ENCODE measurements around the gene GTF3C4. TPM values are rescaled to one million over a fixed set of nuclear protein-coding genes. Genes with fewer than 3 reads are reported as not detected.

The GTF3C4 gene
- polyA plus RNA-seq, 4 donors, result 1.6 to 13.8 (median 3.4) TPM

GRCh38 chr9:132630811-132631210, 39.5 kb upstream of the GTF3C4 start:
- Histone ChIP-seq H3K27me3 (ENCODE audit: control insufficient read depth in 3 of 3, insufficient read depth in 3 of 3, low read length in 3 of 3) (no peaks in the 10 kb centered on the region), H3K4me3 (ENCODE audit: low read depth in 1 of 3, low read length in 3 of 3) (no peak overlapping the region), H3K36me3 (ENCODE audit: control insufficient read depth in 3 of 3, insufficient read depth in 2 of 3, low read depth in 1 of 3, low read length in 3 of 3) (peaks cover 11 to 39% (median 12%) of the 10 kb centered on the region in 3 donors), H3K4me1 (ENCODE audit: control insufficient read depth in 3 of 3, insufficient read depth in 2 of 3, low read depth in 1 of 3, low read length in 2 of 3) (no peaks in the 10 kb centered on the region), H3K27ac (ENCODE audit: low read depth in 1 of 3, low read length in 2 of 3) (no peak overlapping the region), H3K9me3 (ENCODE audit: control insufficient read depth in 2 of 2, insufficient read depth in 1 of 2, low read depth in 1 of 2, low read length in 1 of 2) (no peaks in the 10 kb centered on the region)
- DNase-seq (no peak), FAIRE-seq (no peak)
- 83 to 97% (median 92%) methylated on average over 3 of the region's 3 CpGs for whole genome bisulfite sequencing, 3 donors

- Histone ChIP-seq H3K4me1 (ENCODE audit: control insufficient read depth in 3 of 3, insufficient read depth in 2 of 3, low read depth in 1 of 3, low read length in 2 of 3) (no peaks in the 10 kb centered on the region), H3K27me3 (ENCODE audit: control insufficient read depth in 3 of 3, insufficient read depth in 3 of 3, low read length in 3 of 3) (no peaks in the 10 kb centered on the region), H3K4me3 (ENCODE audit: low read depth in 1 of 3, low read length in 3 of 3) (no peak overlapping the region), H3K36me3 (ENCODE audit: control insufficient read depth in 3 of 3, insufficient read depth in 2 of 3, low read depth in 1 of 3, low read length in 3 of 3) (peaks cover 11 to 36% (median 12%) of the 10 kb centered on the region in 3 donors), H3K9me3 (ENCODE audit: control insufficient read depth in 2 of 2, insufficient read depth in 1 of 2, low read depth in 1 of 2, low read length in 1 of 2) (no peaks in the 10 kb centered on the region), H3K27ac (ENCODE audit: low read depth in 1 of 3, low read length in 2 of 3) (no peak overlapping the region)
- WGBS, 3 donors, result 91 to 97% (median 92%) methylated on average over 5 of the region's 5 CpGs
- no peak for DNase-seq
- FAIRE-seq, result no peak
Observed at GRCh38 chr9:132631280-132631679, 39.0 kb upstream of the GTF3C4 start.

DNA sequence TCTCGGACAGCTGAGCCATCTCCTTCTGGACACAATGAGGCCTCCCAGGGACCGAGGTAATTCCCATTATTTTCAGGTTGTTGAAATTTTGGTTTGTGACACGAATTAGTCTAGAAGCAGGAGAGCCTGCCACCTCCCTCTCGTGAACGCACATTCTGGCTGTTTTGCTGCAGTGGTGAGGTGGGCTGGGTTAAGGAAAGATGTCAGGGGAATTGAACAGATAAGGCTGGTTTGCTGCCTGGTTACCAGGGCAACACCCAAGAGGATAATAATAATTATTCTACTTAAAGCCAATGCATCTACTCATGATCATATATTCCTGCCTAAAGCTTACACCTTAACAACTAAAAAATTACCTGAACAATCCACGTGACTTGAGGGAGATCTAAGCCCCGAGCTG, 38.6 kb upstream of the GTF3C4 start:
- no peaks in the 10 kb centered on the region for H3K4me1 ChIP-seq (ENCODE audit: control insufficient read depth in 3 of 3, insufficient read depth in 2 of 3, low read depth in 1 of 3, low read length in 2 of 3)
- H3K27ac ChIP-seq (ENCODE audit: low read depth in 1 of 3, low read length in 2 of 3), result no peak overlapping the region
- H3K27me3 ChIP-seq (ENCODE audit: control insufficient read depth in 3 of 3, insufficient read depth in 3 of 3, low read length in 3 of 3), result no peaks in the 10 kb centered on the region
- FAIRE-seq (no peak), DNase-seq (no peak)
- H3K4me3 ChIP-seq (ENCODE audit: low read depth in 1 of 3, low read length in 3 of 3), result no peak overlapping the region
- peaks cover 11 to 39% (median 12%) of the 10 kb centered on the region in 3 donors for H3K36me3 ChIP-seq (ENCODE audit: control insufficient read depth in 3 of 3, insufficient read depth in 2 of 3, low read depth in 1 of 3, low read length in 3 of 3)
- H3K9me3 ChIP-seq (ENCODE audit: control insufficient read depth in 2 of 2, insufficient read depth in 1 of 2, low read depth in 1 of 2, low read length in 1 of 2), result no peaks in the 10 kb centered on the region
- 91 to 93% (median 92%) methylated on average over 7 of the region's 7 CpGs for WGBS, 3 donors

DNA sequence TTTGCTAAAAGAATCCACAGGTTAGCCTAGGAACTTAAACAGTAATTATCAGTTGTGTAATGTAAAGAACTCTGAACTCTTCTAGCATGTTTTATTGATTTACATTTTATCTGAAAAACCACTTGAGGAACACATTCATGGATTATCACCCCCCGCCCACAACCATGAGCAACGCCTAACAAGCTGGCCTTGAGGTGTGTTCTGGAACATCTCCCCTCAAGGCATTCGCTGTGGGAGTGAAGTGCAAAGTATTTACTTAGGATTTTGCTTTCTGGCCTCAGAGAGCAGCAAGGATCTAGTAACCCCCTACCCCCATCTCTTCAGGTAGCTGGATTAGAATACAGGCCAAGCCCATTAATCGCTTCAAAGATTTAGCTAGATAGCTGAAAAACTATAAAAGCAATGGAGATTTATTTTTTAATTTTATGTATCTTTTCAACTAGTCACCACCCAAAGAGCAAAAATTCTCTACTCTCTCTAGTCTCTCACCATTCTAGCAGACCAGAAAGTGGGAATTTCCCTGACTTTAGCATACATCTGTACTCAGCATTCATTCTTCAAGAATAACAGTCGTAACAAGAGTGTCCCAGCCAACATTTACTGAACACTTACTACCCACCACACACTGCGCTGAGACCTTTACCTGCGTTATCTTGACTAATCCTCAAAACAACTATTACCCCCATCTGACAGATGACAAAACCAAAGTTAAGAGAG, 37.7 kb upstream of the GTF3C4 start:
- Histone ChIP-seq H3K9me3 (ENCODE audit: control insufficient read depth in 2 of 2, insufficient read depth in 1 of 2, low read depth in 1 of 2, low read length in 1 of 2) (no peaks in the 10 kb centered on the region), H3K4me1 (ENCODE audit: control insufficient read depth in 3 of 3, insufficient read depth in 2 of 3, low read depth in 1 of 3, low read length in 2 of 3) (no peaks in the 10 kb centered on the region), H3K4me3 (ENCODE audit: low read depth in 1 of 3, low read length in 3 of 3) (no peak overlapping the region), H3K27ac (ENCODE audit: low read depth in 1 of 3, low read length in 2 of 3) (no peak overlapping the region), H3K36me3 (ENCODE audit: control insufficient read depth in 3 of 3, insufficient read depth in 2 of 3, low read depth in 1 of 3, low read length in 3 of 3) (peaks cover 12 to 45% (median 12%) of the 10 kb centered on the region in 3 donors), H3K27me3 (ENCODE audit: control insufficient read depth in 3 of 3, insufficient read depth in 3 of 3, low read length in 3 of 3) (no peaks in the 10 kb centered on the region)
- FAIRE-seq (no peak), DNase-seq (peak; percentile 34 to 41)
- WGBS, 3 donors, result 64 to 81% (median 76%) methylated on average over 7 of the region's 7 CpGs

DNA sequence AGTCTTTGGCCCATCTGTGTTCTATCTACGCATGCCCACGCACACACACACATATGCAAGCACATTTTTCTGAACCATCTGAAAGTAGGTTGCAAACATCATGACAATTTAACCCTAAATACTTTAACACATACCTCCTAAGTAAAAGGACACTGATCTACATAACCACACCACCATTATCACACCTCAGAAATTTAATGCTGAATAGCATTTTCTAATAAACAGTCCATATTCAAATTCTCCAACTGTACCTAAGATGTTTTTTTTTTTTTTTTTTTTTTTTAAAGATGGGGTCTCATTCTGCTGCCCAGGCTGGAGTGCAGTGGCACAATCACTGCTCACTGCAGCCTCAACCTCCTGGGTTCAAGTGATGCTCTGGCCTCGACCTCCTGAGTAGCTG, 35.9 kb upstream of the GTF3C4 start:
- 94 to 97% (median 94%) methylated on average over 3 of the region's 3 CpGs for WGBS, 3 donors
- DNase-seq, result no peak
- Histone ChIP-seq H3K9me3 (ENCODE audit: control insufficient read depth in 2 of 2, insufficient read depth in 1 of 2, low read depth in 1 of 2, low read length in 1 of 2) (no peaks in the 10 kb centered on the region), H3K4me3 (ENCODE audit: low read depth in 1 of 3, low read length in 3 of 3) (no peak overlapping the region), H3K27me3 (ENCODE audit: control insufficient read depth in 3 of 3, insufficient read depth in 3 of 3, low read length in 3 of 3) (no peaks in the 10 kb centered on the region), H3K27ac (ENCODE audit: low read depth in 1 of 3, low read length in 2 of 3) (no peak overlapping the region), H3K4me1 (ENCODE audit: control insufficient read depth in 3 of 3, insufficient read depth in 2 of 3, low read depth in 1 of 3, low read length in 2 of 3) (no peaks in the 10 kb centered on the region), H3K36me3 (ENCODE audit: control insufficient read depth in 3 of 3, insufficient read depth in 2 of 3, low read depth in 1 of 3, low read length in 3 of 3) (peaks cover 7 to 39% (median 7%) of the 10 kb centered on the region in 3 donors)
- FAIRE-seq, result no peak

GRCh38 chr9:132637351-132637750, 32.9 kb upstream of the GTF3C4 start:
- no peak for FAIRE-seq

GRCh38 chr9:132637801-132638200, 32.5 kb upstream of the GTF3C4 start:
- Histone ChIP-seq H3K4me1 (ENCODE audit: control insufficient read depth in 3 of 3, insufficient read depth in 2 of 3, low read depth in 1 of 3, low read length in 2 of 3) (peaks cover 0 to 5% (median 0%) of the 10 kb centered on the region in 3 donors), H3K4me3 (ENCODE audit: low read depth in 1 of 3, low read length in 3 of 3) (no peak overlapping the region), H3K27ac (ENCODE audit: low read depth in 1 of 3, low read length in 2 of 3) (no peak overlapping the region), H3K36me3 (ENCODE audit: control insufficient read depth in 3 of 3, insufficient read depth in 2 of 3, low read depth in 1 of 3, low read length in 3 of 3) (peaks cover 0 to 40% (median 2%) of the 10 kb centered on the region in 3 donors), H3K27me3 (ENCODE audit: control insufficient read depth in 3 of 3, insufficient read depth in 3 of 3, low read length in 3 of 3) (no peaks in the 10 kb centered on the region), H3K9me3 (ENCODE audit: control insufficient read depth in 2 of 2, insufficient read depth in 1 of 2, low read depth in 1 of 2, low read length in 1 of 2) (no peaks in the 10 kb centered on the region)
- FAIRE-seq, result no peak
- no peak for DNase-seq
- 95 to 96% (median 95%) methylated on average over 12 of the region's 12 CpGs for WGBS, 3 donors

More at GRCh38 chr9:132637351-132637750, 32.9 kb upstream of the GTF3C4 start:
- Histone ChIP-seq H3K4me1 (ENCODE audit: control insufficient read depth in 3 of 3, insufficient read depth in 2 of 3, low read depth in 1 of 3, low read length in 2 of 3) (peaks cover 0 to 5% (median 0%) of the 10 kb centered on the region in 3 donors), H3K36me3 (ENCODE audit: control insufficient read depth in 3 of 3, insufficient read depth in 2 of 3, low read depth in 1 of 3, low read length in 3 of 3) (peaks cover 0 to 38% (median 2%) of the 10 kb centered on the region in 3 donors), H3K27ac (ENCODE audit: low read depth in 1 of 3, low read length in 2 of 3) (no peak overlapping the region), H3K27me3 (ENCODE audit: control insufficient read depth in 3 of 3, insufficient read depth in 3 of 3, low read length in 3 of 3) (no peaks in the 10 kb centered on the region), H3K4me3 (ENCODE audit: low read depth in 1 of 3, low read length in 3 of 3) (no peak overlapping the region), H3K9me3 (ENCODE audit: control insufficient read depth in 2 of 2, insufficient read depth in 1 of 2, low read depth in 1 of 2, low read length in 1 of 2) (no peaks in the 10 kb centered on the region)
- WGBS, 3 donors, result 82 to 89% (median 85%) methylated on average over 12 of the region's 12 CpGs
- DNase-seq, result no peak

DNA sequence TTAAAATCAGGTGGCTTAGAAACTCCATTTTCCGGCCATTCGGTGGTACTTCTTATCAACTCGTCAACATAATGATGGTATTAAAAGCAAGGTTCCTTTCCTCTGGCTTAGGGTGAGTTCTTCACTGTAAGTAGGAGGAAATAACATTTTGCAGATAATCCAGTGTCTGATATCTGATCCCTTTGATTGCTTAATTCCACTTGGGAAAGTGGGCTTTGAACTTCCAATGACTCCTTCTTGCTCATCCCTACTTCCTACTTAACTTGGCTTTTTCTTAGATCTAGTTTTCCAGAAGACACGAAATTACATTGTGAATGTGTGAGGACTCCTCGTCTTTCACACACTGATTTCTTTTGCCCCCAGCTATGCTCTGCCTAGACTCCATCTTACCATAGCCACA, 32.0 kb upstream of the GTF3C4 start:
- Histone ChIP-seq H3K36me3 (ENCODE audit: control insufficient read depth in 3 of 3, insufficient read depth in 2 of 3, low read depth in 1 of 3, low read length in 3 of 3) (peaks cover 0 to 44% (median 2%) of the 10 kb centered on the region in 3 donors), H3K27ac (ENCODE audit: low read depth in 1 of 3, low read length in 2 of 3) (no peak overlapping the region), H3K4me3 (ENCODE audit: low read depth in 1 of 3, low read length in 3 of 3) (no peak overlapping the region), H3K27me3 (ENCODE audit: control insufficient read depth in 3 of 3, insufficient read depth in 3 of 3, low read length in 3 of 3) (no peaks in the 10 kb centered on the region), H3K9me3 (ENCODE audit: control insufficient read depth in 2 of 2, insufficient read depth in 1 of 2, low read depth in 1 of 2, low read length in 1 of 2) (no peaks in the 10 kb centered on the region), H3K4me1 (ENCODE audit: control insufficient read depth in 3 of 3, insufficient read depth in 2 of 3, low read depth in 1 of 3, low read length in 2 of 3) (peaks cover 0 to 5% (median 0%) of the 10 kb centered on the region in 3 donors)
- 90 to 96% (median 93%) methylated on average over 5 of the region's 5 CpGs for WGBS, 3 donors
- DNase-seq, result no peak
- FAIRE-seq, result no peak
